ENCODE results near the gene RCOR2.
A peak's percentile ranks its signal among the peaks of the same experiment; 100 is the strongest.

Gene RCOR2

DNA sequence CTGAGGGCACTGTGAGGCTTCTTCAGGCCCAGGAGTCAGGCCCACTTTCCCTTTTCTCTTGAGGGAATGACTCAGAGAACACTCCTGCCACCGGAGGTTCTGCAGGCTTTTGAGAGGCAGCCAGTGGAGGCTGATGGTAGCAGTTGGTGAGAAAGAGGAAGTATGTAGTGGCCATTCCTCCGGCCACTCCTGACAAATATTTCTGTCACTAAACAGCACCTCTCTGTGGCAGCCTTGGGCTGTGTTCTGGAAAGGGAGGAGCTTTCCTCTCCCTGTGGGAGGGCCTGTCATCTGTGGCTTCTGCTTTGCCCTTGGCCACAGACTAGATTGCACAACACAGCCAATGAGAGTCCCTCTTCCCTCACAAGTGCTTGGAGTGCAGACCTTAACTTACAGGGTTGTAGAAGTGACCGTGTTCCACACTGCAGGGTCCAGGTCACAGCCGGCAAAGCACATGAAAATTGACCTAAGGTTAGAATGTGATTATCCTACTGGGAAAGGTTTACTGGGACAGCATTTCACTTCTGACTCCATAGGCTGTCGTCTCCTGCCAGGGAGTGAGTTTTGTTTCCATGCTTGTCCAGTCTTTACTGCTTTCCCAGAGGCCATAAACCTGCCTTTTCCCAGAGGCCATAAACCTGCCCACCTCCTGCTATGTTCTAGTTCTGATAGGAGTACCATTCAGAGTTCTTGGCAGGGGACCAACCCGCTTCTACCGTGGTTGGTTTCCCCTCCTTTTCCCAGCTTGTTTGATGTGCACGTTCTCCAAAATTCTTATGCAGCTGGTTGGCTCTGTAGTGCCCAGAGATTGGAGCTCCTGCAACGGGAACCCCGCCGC lies 44.8 kb downstream of the RCOR2 start:
- no peak overlapping the region for H3K27ac ChIP-seq (ENCODE audit: poor library complexity, severe bottlenecking)
- H3K9me3 ChIP-seq (ENCODE audit: severe bottlenecking), result no peaks in the 10 kb centered on the region
- peaks cover 4% of the 10 kb centered on the region; the same call in 1 of the 2 replicates for H3K36me3 ChIP-seq (ENCODE audit: low read depth)
- ATAC-seq (ENCODE audit: low read depth) (peak; percentile 88), DNase-seq (ENCODE audit: low spot score) (peak; percentile 66)
- no peak overlapping the region for H3K4me3 ChIP-seq (ENCODE audit: severe bottlenecking)
- peaks cover 10% of the 10 kb centered on the region for H3K4me1 ChIP-seq (ENCODE audit: insufficient read depth, poor library complexity, severe bottlenecking)
- no peaks in the 10 kb centered on the region for H3K27me3 ChIP-seq (ENCODE audit: insufficient read depth, poor library complexity, severe bottlenecking)
- TF ChIP-seq, protein P1, sequence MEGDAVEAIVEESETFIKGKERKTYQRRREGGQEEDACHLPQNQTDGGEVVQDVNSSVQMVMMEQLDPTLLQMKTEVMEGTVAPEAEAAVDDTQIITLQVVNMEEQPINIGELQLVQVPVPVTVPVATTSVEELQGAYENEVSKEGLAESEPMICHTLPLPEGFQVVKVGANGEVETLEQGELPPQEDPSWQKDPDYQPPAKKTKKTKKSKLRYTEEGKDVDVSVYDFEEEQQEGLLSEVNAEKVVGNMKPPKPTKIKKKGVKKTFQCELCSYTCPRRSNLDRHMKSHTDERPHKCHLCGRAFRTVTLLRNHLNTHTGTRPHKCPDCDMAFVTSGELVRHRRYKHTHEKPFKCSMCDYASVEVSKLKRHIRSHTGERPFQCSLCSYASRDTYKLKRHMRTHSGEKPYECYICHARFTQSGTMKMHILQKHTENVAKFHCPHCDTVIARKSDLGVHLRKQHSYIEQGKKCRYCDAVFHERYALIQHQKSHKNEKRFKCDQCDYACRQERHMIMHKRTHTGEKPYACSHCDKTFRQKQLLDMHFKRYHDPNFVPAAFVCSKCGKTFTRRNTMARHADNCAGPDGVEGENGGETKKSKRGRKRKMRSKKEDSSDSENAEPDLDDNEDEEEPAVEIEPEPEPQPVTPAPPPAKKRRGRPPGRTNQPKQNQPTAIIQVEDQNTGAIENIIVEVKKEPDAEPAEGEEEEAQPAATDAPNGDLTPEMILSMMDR (IDR thresholded peaks at IDR 0.05; ENCODE audit: poor library complexity, severe bottlenecking), result peak; percentile 30

- no peak overlapping the region for H3K4me3 ChIP-seq (ENCODE audit: severe bottlenecking)
- peaks cover 10% of the 10 kb centered on the region for H3K4me1 ChIP-seq (ENCODE audit: insufficient read depth, poor library complexity, severe bottlenecking)
- H3K27ac ChIP-seq (ENCODE audit: poor library complexity, severe bottlenecking), result no peak overlapping the region
Observed at GRCh38 chr11:63870351-63871140, 46.4 kb downstream of the RCOR2 start.

GRCh38 chr11:63869683-63870082 lies 47.3 kb downstream of the RCOR2 start:
- H3K4me1 ChIP-seq (ENCODE audit: insufficient read depth, poor library complexity, severe bottlenecking), result peaks cover 10% of the 10 kb centered on the region
- ATAC-seq (ENCODE audit: low read depth), result no peak
- TF ChIP-seq, protein P1 (IDR thresholded peaks at IDR 0.05; ENCODE audit: poor library complexity, severe bottlenecking), result no peak
- no peak for DNase-seq (ENCODE audit: low spot score)
- no peak overlapping the region for H3K4me3 ChIP-seq (ENCODE audit: severe bottlenecking)
- H3K27me3 ChIP-seq (ENCODE audit: insufficient read depth, poor library complexity, severe bottlenecking), result no peaks in the 10 kb centered on the region
- peak overlapping the region; percentile 3 for H3K27ac ChIP-seq (ENCODE audit: poor library complexity, severe bottlenecking)
- no peaks in the 10 kb centered on the region for H3K9me3 ChIP-seq (ENCODE audit: severe bottlenecking)
- H3K36me3 ChIP-seq (ENCODE audit: low read depth), result 0 out of 2 replicates have a peak, but pooled peaks cover 7% of the 10 kb centered on the region

More at GRCh38 chr11:63870351-63871140, 46.4 kb downstream of the RCOR2 start:
- TF ChIP-seq, protein P1 (IDR thresholded peaks at IDR 0.05; ENCODE audit: poor library complexity, severe bottlenecking), result no peak
- no peaks in the 10 kb centered on the region for H3K27me3 ChIP-seq (ENCODE audit: insufficient read depth, poor library complexity, severe bottlenecking)
- peaks cover 3% of the 10 kb centered on the region; the same call in 1 of the 2 replicates for H3K36me3 ChIP-seq (ENCODE audit: low read depth)
- no peaks in the 10 kb centered on the region for H3K9me3 ChIP-seq (ENCODE audit: severe bottlenecking)
- DNase-seq (ENCODE audit: low spot score), result no peak
- ATAC-seq (ENCODE audit: low read depth), result no peak

- Histone ChIP-seq H3K27ac (ENCODE audit: poor library complexity, severe bottlenecking) (peak overlapping the region; percentile 3), H3K4me3 (ENCODE audit: severe bottlenecking) (no peak overlapping the region), H3K27me3 (ENCODE audit: insufficient read depth, poor library complexity, severe bottlenecking) (no peaks in the 10 kb centered on the region), H3K36me3 (ENCODE audit: low read depth) (0 out of 2 replicates have a peak, but pooled peaks cover 7% of the 10 kb centered on the region), H3K9me3 (ENCODE audit: severe bottlenecking) (no peaks in the 10 kb centered on the region), H3K4me1 (ENCODE audit: insufficient read depth, poor library complexity, severe bottlenecking) (peaks cover 10% of the 10 kb centered on the region)
- DNase-seq (ENCODE audit: low spot score) (no peak), ATAC-seq (ENCODE audit: low read depth) (no peak)
- TF ChIP-seq, protein P1 (IDR thresholded peaks at IDR 0.05; ENCODE audit: poor library complexity, severe bottlenecking), result no peak
Observed at GRCh38 chr11:63869171-63869591, 47.8 kb downstream of the RCOR2 start.
